Measurements from ENCODE around the gene KRTAP4-1. TPM values are rescaled to one million over a fixed set of nuclear protein-coding genes. Genes with fewer than 3 reads are reported as not detected.

KRTAP4-1 gene
- total RNA-seq, 1 experiment from 2014 or later = not detected

GRCh38 chr17:41178341-41178740, 6.4 kb downstream of the KRTAP4-1 start:
- ChIA-PET POLR2A (interaction anchor here (0.9 kb wide), 1 partner anchor 10 kb away, joined by 3 read pairs; no protein-coding TSS in a partner anchor), CTCF (interaction anchor here (0.7 to 1.4 kb wide), 2 partner anchors 34 to 144 kb away, joined by 3 to 5 read pairs; no protein-coding TSS in a partner anchor)
- no TSS peak for BruUV-seq (replicated peaks)
- intact Hi-C loops (cut with micrococcal nuclease) = no loop called here
- H3K27ac Mint-ChIP-seq (ENCODE audit: low read depth, unreplicated experiment) = no peak overlapping the region
- no peaks in the 10 kb centered on the region for H3K36me3 Mint-ChIP-seq (ENCODE audit: insufficient read depth, unreplicated experiment)
- H3K4me1 Mint-ChIP-seq (ENCODE audit: insufficient read depth, unreplicated experiment) = no peaks in the 10 kb centered on the region
- H3K27me3 Mint-ChIP-seq (ENCODE audit: insufficient read depth, unreplicated experiment) = peaks cover 28% of the 10 kb centered on the region
- no peak overlapping the region for H3K4me3 Mint-ChIP-seq (ENCODE audit: unreplicated experiment)
- H3K9me3 Mint-ChIP-seq (ENCODE audit: unreplicated experiment) = no peaks in the 10 kb centered on the region
- DNase-seq (ENCODE audit: unreplicated experiment) = no peak
- no peak for TF ChIP-seq CTCF (IDR thresholded peaks at IDR 0.05; ENCODE audit: unreplicated experiment)

DNA sequence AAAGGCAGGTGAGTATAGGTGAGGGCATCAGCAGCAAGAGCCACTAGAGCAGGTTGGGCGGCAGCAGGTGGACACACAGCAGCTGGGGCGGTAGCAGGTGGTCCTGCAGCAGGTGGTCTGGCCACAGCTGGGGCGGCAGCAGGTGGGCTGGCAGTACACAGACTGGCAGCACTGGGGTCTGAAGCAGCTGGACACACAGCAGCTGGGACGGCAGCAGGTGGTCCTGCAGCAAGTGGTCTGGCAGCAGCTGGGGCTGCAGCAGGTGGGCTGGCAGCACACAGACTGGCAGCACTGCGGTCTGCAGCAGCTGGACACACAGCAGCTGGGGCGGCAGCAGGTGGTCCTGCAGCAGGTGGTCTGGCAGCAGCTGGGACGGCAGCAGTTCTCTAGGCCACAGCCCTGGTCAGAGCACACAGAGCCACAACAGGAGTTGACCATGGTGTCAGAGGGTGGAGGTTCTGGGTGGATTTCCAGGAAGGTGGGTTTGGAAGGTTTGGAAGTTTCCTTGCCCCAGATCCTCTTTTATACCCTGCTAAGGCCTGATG, 6.9 kb downstream of the KRTAP4-1 start, which contains the start of gene KRTAP4-2:
KRTAP4-2 (minus strand) TSS at position 495 of the 545 bp plus-strand sequence; CDS start at position 438, 57 bp downstream.
- Mint-ChIP-seq H3K4me3 (ENCODE audit: unreplicated experiment) (no peak within 1 kb of the TSS), H3K9me3 (ENCODE audit: unreplicated experiment) (no peaks in the 10 kb centered on the region), H3K27ac (ENCODE audit: low read depth, unreplicated experiment) (no peak within 1 kb of the TSS), H3K27me3 (ENCODE audit: insufficient read depth, unreplicated experiment) (peaks cover 23% of the 10 kb centered on the region), H3K4me1 (ENCODE audit: insufficient read depth, unreplicated experiment) (no peaks in the 10 kb centered on the region), H3K36me3 (ENCODE audit: insufficient read depth, unreplicated experiment) (no peaks in the 10 kb centered on the region)
- intact Hi-C loops (cut with micrococcal nuclease) = no loop called here
- no TSS peak for BruUV-seq (replicated peaks)
- ChIA-PET POLR2A (no interaction called here), CTCF (interaction anchor here (1.4 kb wide), 1 partner anchor 144 kb away, joined by 5 read pairs; no protein-coding TSS in a partner anchor)
- DNase-seq (ENCODE audit: unreplicated experiment) = no peak
- no peak for TF ChIP-seq CTCF (IDR thresholded peaks at IDR 0.05; ENCODE audit: unreplicated experiment)

DNA sequence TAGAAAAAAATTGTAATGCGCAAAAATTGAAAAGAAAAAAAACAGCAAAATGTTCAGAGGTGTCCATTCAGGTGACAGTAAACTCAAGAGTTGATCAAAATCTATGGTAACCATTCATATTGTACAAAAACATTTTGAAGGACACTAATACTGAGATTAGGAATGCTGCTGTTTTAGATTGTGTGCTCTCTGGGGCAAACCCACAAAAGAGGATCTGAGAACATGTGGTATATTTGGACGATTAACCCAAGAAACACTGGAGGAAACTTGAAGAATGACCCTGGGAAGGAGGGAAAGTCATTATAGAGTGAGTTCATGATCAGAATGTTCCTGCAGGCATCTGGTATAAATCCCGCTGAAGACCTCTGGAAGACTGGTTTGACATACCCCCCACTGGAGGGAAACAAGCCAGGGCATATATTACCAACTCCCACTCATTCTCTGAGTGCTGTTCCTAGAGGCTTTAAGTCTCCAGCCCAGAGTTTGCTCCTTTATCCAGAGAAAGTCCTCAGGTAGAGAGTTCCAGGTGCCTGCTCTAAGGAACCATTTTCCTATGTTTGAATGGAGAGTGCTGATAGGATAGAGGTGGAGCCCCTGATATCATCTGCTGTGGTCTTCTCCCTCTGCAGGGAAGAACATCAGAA, 7.8 kb downstream of the KRTAP4-1 start:
- no TSS peak for BruUV-seq (replicated peaks)
- no peak for TF ChIP-seq CTCF (IDR thresholded peaks at IDR 0.05; ENCODE audit: unreplicated experiment)
- intact Hi-C loops (cut with micrococcal nuclease) = no loop called here
- POLR2A ChIA-PET = no interaction called here
- no peak overlapping the region for H3K4me3 Mint-ChIP-seq (ENCODE audit: unreplicated experiment)
- H3K27ac Mint-ChIP-seq (ENCODE audit: low read depth, unreplicated experiment) = no peak overlapping the region
- H3K27me3 Mint-ChIP-seq (ENCODE audit: insufficient read depth, unreplicated experiment) = peaks cover 21% of the 10 kb centered on the region
- DNase-seq (ENCODE audit: unreplicated experiment) = no peak
- no peaks in the 10 kb centered on the region for H3K9me3 Mint-ChIP-seq (ENCODE audit: unreplicated experiment)
- H3K36me3 Mint-ChIP-seq (ENCODE audit: insufficient read depth, unreplicated experiment) = no peaks in the 10 kb centered on the region
- CTCF ChIA-PET = no interaction called here
- H3K4me1 Mint-ChIP-seq (ENCODE audit: insufficient read depth, unreplicated experiment) = no peaks in the 10 kb centered on the region

DNA sequence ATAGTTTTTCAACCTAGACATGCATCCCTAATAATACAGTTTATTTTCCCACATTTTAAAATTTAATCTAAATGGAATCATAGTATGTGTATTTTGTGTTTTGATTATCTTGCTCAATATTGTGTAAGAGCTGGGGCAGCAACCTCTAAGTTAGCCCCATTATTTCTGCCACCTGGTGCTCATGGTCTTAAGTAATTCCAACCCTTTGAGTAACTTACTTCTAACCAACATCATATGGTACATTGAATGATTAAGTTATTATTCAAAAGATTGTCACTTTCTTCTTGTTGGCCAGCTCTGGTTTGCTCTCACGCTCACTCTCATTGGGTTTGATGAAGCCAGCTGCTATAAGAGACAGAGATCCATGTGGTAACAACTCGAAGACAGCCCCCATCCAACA, 12.8 kb downstream of the KRTAP4-1 start:
- Mint-ChIP-seq H3K27me3 (ENCODE audit: insufficient read depth, unreplicated experiment) (peaks cover 13% of the 10 kb centered on the region), H3K4me1 (ENCODE audit: insufficient read depth, unreplicated experiment) (no peaks in the 10 kb centered on the region), H3K4me3 (ENCODE audit: unreplicated experiment) (no peak overlapping the region), H3K9me3 (ENCODE audit: unreplicated experiment) (no peaks in the 10 kb centered on the region), H3K36me3 (ENCODE audit: insufficient read depth, unreplicated experiment) (no peaks in the 10 kb centered on the region), H3K27ac (ENCODE audit: low read depth, unreplicated experiment) (no peak overlapping the region)
- BruUV-seq (replicated peaks) = no TSS peak
- TF ChIP-seq CTCF (IDR thresholded peaks at IDR 0.05; ENCODE audit: unreplicated experiment) = no peak
- ChIA-PET CTCF (no interaction called here), POLR2A (interaction anchor here (1.0 kb wide), 1 partner anchor 262 kb away, joined by 5 read pairs; no protein-coding TSS in a partner anchor)
- DNase-seq (ENCODE audit: unreplicated experiment) = no peak
- intact Hi-C loops (cut with micrococcal nuclease) = no loop called here

Data from MCF 10A (cell line).